Body of pancreas (tissue), 4 donors: ENCODE data around the gene SYNDIG1L.

Source experiments
- CTCF ChIP-seq, 7 experiments: fragments of 450-650 bp in 4 of 7; fragments of 200-600 bp in 3 of 7; sonication (generic) in 3 of 7; IDR thresholded peaks; one replicate each; pipeline ENCODE4 v1.5.1; 2016 to 2019; ENCODE audit warnings: antibody characterized with exemption in 7 of 7
- POLR2A ChIP-seq, 3 donors: fragments of 450-650 bp; IDR thresholded peaks; one replicate each; pipeline ENCODE4 v1.6.1; 2016; ENCODE audit warnings: antibody characterized with exemption in 3 of 3, mild to moderate bottlenecking in 2 of 3

GRCh38 chr14:74457565-74457895 lies 31.5 kb upstream of the SYNDIG1L start:
- TF ChIP-seq POLR2A (IDR thresholded peaks at IDR 0.05) (no peak), CTCF (IDR thresholded peaks at IDR 0.05) (no peak)
